ENCODE results near the gene PRR7.

DNA sequence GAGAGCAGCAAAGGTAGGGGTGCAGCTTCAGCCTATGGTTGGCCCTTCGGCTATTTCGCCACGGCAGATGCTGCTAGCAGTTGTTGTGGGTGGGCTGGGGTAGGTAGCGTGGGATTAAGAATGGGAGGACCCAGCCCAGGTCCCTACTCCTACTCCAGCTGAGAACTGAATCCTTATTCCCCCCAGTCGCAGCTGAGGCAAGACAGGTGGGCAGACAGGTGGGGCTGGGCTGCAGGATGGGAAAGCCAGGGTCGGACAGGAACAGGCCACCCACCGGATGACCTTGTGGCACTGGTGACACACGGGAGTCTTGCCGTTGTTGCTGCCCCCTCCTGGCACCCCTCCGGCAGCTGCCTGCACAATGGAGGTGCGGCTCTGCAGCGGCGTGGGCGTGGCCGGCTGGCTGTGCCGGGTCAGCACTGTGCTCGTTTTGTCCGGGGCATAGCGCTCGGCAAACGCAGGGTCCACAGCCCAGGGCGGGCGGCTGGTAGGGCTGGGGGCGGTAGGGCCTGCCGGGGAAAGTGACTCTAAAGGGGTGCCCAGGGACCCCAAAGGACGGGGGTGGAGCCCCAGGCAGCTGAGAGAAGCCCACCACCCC is 42.6 kb downstream of the PRR7 start:
- TF ChIP-seq EZH2 (IDR thresholded peaks at IDR 0.05; ENCODE audit: insufficient read depth, poor library complexity, severe bottlenecking) = no peak
- no peak for TF ChIP-seq EZH2phosphoT487 (IDR thresholded peaks at IDR 0.05; ENCODE audit: insufficient read depth, low read depth)
